ENCODE results near the gene PRKACB. TPM values are rescaled to one million over a fixed set of nuclear protein-coding genes. Genes with fewer than 3 reads are reported as not detected.

Gene PRKACB
- total RNA-seq, 3 donors from 2014 or later (not counting 1 experiment from before 2014, with no cell fraction given), result 111 to 148 (median 140) TPM

DNA sequence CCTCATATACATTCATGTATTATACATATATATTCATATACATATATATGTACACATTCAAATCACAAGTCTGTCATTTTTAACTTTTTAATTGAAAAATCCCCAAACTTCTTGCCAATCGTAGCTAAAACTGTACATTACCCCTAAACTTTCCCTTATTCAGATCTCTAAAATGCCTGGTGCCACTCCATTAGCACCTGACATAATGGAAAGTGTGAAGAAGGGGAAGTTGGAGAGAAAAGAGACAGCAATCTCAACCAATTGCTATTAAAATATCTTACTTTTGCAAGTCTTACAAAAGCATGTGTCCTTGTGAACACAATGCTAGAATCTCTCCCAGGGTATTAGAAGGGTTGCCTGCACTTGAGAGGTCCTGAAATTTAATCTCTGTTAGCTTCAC, 22.7 kb upstream of the PRKACB start:
- Histone ChIP-seq H3K36me3 (ENCODE audit: control insufficient read depth, insufficient read depth, low read length) (no peaks in the 10 kb centered on the region), H3K27me3 (ENCODE audit: control insufficient read depth, insufficient read depth, low read length) (no peaks in the 10 kb centered on the region), H3K4me1 (ENCODE audit: control insufficient read depth, insufficient read depth, low read length) (no peaks in the 10 kb centered on the region), H3K9me3 (ENCODE audit: control insufficient read depth, insufficient read depth, low read length) (no peaks in the 10 kb centered on the region), H3K4me3 (ENCODE audit: low read length) (no peak overlapping the region), H3K27ac (ENCODE audit: low read length) (no peak overlapping the region)
- DNase-seq, result no peak
- TF ChIP-seq, protein P1, sequence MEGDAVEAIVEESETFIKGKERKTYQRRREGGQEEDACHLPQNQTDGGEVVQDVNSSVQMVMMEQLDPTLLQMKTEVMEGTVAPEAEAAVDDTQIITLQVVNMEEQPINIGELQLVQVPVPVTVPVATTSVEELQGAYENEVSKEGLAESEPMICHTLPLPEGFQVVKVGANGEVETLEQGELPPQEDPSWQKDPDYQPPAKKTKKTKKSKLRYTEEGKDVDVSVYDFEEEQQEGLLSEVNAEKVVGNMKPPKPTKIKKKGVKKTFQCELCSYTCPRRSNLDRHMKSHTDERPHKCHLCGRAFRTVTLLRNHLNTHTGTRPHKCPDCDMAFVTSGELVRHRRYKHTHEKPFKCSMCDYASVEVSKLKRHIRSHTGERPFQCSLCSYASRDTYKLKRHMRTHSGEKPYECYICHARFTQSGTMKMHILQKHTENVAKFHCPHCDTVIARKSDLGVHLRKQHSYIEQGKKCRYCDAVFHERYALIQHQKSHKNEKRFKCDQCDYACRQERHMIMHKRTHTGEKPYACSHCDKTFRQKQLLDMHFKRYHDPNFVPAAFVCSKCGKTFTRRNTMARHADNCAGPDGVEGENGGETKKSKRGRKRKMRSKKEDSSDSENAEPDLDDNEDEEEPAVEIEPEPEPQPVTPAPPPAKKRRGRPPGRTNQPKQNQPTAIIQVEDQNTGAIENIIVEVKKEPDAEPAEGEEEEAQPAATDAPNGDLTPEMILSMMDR (IDR thresholded peaks at IDR 0.05), result no peak
- no peak for ATAC-seq
- no CpG with 5 or more reads among the region's 1 CpG for WGBS (ENCODE audit: insufficient coverage)
- Mint-ChIP-seq H3K4me3 (no peak overlapping the region), H3K27ac (no peak overlapping the region), H3K4me1 (peaks cover 0 to 6% of the 10 kb centered on the region in 2 donors), H3K27me3 (ENCODE audit: low read depth in 2 of 2) (no peaks in the 10 kb centered on the region), H3K9me3 (no peaks in the 10 kb centered on the region), H3K36me3 (no peaks in the 10 kb centered on the region)
- intact Hi-C loops (cut with micrococcal nuclease), result loop anchor here (5.0 kb wide), 1 partner anchor 214 kb away; no protein-coding TSS in a partner anchor

DNA sequence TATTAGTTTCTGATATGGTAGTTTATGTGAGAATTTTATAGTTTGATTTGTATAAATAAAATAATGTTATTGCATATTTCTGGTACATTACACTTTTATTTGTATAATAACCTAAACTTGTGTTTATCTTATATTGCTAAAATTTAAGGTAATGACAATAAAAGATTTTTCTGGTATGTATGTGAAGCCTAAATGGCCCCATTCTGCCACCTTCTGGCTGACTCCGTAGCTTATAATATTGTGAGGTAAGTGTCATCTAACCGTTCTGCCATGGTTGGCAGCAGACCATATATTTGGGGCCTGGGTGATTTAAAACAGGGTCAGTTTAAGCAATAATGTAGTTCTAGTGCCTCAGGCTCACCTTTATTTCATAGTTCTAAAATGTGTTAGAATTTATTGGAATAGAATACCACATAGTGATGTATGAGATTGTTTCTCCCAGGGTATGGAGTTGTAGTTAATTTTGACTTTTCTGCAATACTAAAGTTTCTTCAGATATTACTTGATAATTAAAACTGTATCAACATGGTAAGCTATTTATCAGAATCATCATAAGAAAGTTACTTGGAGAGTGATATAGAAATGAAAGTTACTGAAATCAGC, 21.2 kb upstream of the PRKACB start:
- H3K4me1 Mint-ChIP-seq, result no peaks in the 10 kb centered on the region
- intact Hi-C loops (cut with micrococcal nuclease), result loop anchor here (1.0 to 5.0 kb wide), 2 partner anchors 191 to 216 kb away; no protein-coding TSS in a partner anchor
- ATAC-seq (peak in 2 of 3 donors; percentile 71 to 82), DNase-seq (peak; percentile 21 to 76)
- H3K4me1 ChIP-seq (ENCODE audit: control insufficient read depth, insufficient read depth, low read length), result no peaks in the 10 kb centered on the region
- H3K36me3 ChIP-seq (ENCODE audit: control insufficient read depth, insufficient read depth, low read length), result no peaks in the 10 kb centered on the region
- 11% methylated on average over 2 of the region's 2 CpGs for WGBS (ENCODE audit: insufficient coverage)
- H3K4me3 ChIP-seq (ENCODE audit: low read length), result no peak overlapping the region
- TF ChIP-seq, protein P1 (IDR thresholded peaks at IDR 0.05), result peak; percentile 79
- H3K36me3 Mint-ChIP-seq, result no peaks in the 10 kb centered on the region
- H3K27me3 Mint-ChIP-seq (ENCODE audit: low read depth in 2 of 2), result no peaks in the 10 kb centered on the region
- H3K27ac ChIP-seq (ENCODE audit: low read length), result no peak overlapping the region
- no peaks in the 10 kb centered on the region for H3K27me3 ChIP-seq (ENCODE audit: control insufficient read depth, insufficient read depth, low read length)
- H3K27ac Mint-ChIP-seq, result no peak overlapping the region
- H3K4me3 Mint-ChIP-seq, result no peak overlapping the region
- H3K9me3 ChIP-seq (ENCODE audit: control insufficient read depth, insufficient read depth, low read length), result no peaks in the 10 kb centered on the region
- H3K9me3 Mint-ChIP-seq, result no peaks in the 10 kb centered on the region

DNA sequence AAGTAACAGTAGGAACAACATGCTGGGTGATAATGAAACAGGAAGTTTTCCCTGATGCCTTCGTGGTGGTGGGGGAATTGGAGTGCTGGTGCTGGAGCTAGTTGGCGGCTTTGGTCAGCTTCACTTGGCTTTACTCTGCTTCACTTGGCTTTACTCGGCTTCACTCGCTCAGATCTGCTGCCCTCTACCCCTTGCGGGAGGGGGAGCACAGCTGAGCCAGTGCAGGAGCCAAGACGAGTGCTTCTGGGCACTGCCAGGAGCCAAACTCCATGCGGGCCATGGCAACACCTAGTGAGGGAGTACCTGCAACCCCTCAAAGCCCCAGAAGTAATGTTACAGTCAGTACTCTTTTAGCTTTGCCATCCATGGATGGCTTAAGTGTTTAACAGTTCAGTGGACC, 10.6 kb upstream of the PRKACB start:
- no peak overlapping the region for H3K27ac Mint-ChIP-seq
- no peaks in the 10 kb centered on the region for H3K9me3 Mint-ChIP-seq

More for the DNA sequence above, 10.6 kb upstream of the PRKACB start:
- no peaks in the 10 kb centered on the region for H3K36me3 ChIP-seq (ENCODE audit: control insufficient read depth, insufficient read depth, low read length)
- intact Hi-C loops (cut with micrococcal nuclease), result no loop called here
- H3K27ac ChIP-seq (ENCODE audit: low read length), result no peak overlapping the region
- peaks cover 0 to 7% of the 10 kb centered on the region in 2 donors for H3K4me1 Mint-ChIP-seq
- no peaks in the 10 kb centered on the region for H3K4me1 ChIP-seq (ENCODE audit: control insufficient read depth, insufficient read depth, low read length)
- H3K4me3 Mint-ChIP-seq, result no peak overlapping the region
- no peaks in the 10 kb centered on the region for H3K27me3 ChIP-seq (ENCODE audit: control insufficient read depth, insufficient read depth, low read length)
- TF ChIP-seq, protein P1 (IDR thresholded peaks at IDR 0.05), result no peak
- peak in 1 of 3 donors; percentile 30 for ATAC-seq
- H3K27me3 Mint-ChIP-seq (ENCODE audit: low read depth in 2 of 2), result no peaks in the 10 kb centered on the region
- no peak overlapping the region for H3K4me3 ChIP-seq (ENCODE audit: low read length)
- 92% methylated on average over 7 of the region's 7 CpGs for WGBS (ENCODE audit: insufficient coverage)
- no peak for DNase-seq
- H3K36me3 Mint-ChIP-seq, result no peaks in the 10 kb centered on the region
- H3K9me3 ChIP-seq (ENCODE audit: control insufficient read depth, insufficient read depth, low read length), result no peaks in the 10 kb centered on the region
